Upper lobe of left lung (tissue), 4 donors: ENCODE data around the gene CMTM2.

Experiments
- POLR2AphosphoS5 ChIP-seq, 2 donors: sonication (generic); formaldehyde crosslinking; IDR thresholded peaks; one replicate each; pipeline ENCODE4 v1.5.1; 2017; ENCODE audit warnings: antibody characterized with exemption in 2 of 2
- TF ChIP-seq, protein P1 (sequence below), 6 experiments: fragments of 450-650 bp in 4 of 6; fragments of 200-600 bp in 2 of 6; sonication (generic) in 2 of 6; IDR thresholded peaks; one replicate each; pipeline ENCODE4 v1.5.1; 2016 to 2019; ENCODE audit warnings: antibody characterized with exemption in 6 of 6

DNA sequence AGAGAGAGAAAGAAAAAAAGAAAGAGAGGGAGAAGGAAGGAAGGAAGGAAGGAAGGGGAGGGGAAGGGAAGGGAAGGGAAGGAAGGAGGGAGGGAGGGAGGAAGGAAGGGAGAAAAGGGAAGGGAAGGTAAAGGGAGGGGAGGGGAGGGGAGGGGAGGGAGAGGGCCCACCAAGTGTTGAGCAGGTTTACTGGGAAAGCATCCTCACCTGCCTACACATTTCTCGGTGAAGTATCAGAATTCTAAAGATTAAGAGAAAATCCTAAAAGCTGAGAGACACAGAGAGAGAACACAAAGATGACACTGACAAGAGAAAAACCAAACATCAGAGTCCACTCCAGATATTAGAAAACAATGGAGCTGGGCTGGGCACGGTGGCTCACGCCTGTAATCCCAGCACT, 13.0 kb downstream of the CMTM2 start:
- TF ChIP-seq POLR2AphosphoS5 (IDR thresholded peaks at IDR 0.05): no peak
- TF ChIP-seq, protein P1, sequence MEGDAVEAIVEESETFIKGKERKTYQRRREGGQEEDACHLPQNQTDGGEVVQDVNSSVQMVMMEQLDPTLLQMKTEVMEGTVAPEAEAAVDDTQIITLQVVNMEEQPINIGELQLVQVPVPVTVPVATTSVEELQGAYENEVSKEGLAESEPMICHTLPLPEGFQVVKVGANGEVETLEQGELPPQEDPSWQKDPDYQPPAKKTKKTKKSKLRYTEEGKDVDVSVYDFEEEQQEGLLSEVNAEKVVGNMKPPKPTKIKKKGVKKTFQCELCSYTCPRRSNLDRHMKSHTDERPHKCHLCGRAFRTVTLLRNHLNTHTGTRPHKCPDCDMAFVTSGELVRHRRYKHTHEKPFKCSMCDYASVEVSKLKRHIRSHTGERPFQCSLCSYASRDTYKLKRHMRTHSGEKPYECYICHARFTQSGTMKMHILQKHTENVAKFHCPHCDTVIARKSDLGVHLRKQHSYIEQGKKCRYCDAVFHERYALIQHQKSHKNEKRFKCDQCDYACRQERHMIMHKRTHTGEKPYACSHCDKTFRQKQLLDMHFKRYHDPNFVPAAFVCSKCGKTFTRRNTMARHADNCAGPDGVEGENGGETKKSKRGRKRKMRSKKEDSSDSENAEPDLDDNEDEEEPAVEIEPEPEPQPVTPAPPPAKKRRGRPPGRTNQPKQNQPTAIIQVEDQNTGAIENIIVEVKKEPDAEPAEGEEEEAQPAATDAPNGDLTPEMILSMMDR (IDR thresholded peaks at IDR 0.05): no peak
